Panc1 (cell line): ENCODE data around the gene MYH14. TPM values are rescaled to one million over a fixed set of nuclear protein-coding genes. Genes with fewer than 3 reads are reported as not detected.

Source experiments
- ATAC-seq: fragments of 200-7000 bp; cut with Tn5 transposase; 2 replicates; pipeline ENCODE4 v1.9.1; 2020; ENCODE audit warnings: mild to moderate bottlenecking, moderate library complexity
- BruUV-seq: library from RNA; stranded (reverse); fragments of 400-500 nt; replicated peaks from 2 replicates; lab custom pipeline; 2021; lab: Mats Ljungman, UMichigan
- CTCF ChIA-PET: fragments of 300-600 bp; sonication (Branson Sonifier 250); formaldehyde crosslinking; loops from one replicate; lab custom pipeline; 2022; ENCODE audit warnings: antibody characterized with exemption; lab: Charles Lee
- POLR2A ChIA-PET: fragments of 300-600 bp; sonication (Branson Sonifier 250); formaldehyde crosslinking; loops from one replicate; lab custom pipeline; 2022; ENCODE audit warnings: antibody characterized with exemption; lab: Charles Lee
- DNase-seq: peaks from one replicate; pipeline ENCODE4 v3.0.0-alpha.2; 2010; ENCODE audit warnings: low read depth, low spot score
- H3K27ac ChIP-seq: 2 replicates; pipeline ENCODE4 v1.5.1; 2011; ENCODE audit warnings: mild to moderate bottlenecking, low read length, inconsistent platforms
- H3K27me3 ChIP-seq: fragments of 200-500 bp; sonication (Bioruptor generic); 2 replicates; pipeline ENCODE4 v1.6.0; 2014; ENCODE audit warnings: low read length, inconsistent platforms; ENCODE audit not compliant: control insufficient read depth, insufficient read depth
- H3K36me3 ChIP-seq: fragments of 200-500 bp; sonication (Bioruptor generic); 2 replicates; pipeline ENCODE4 v1.5.1; 2014; ENCODE audit warnings: inconsistent platforms, mild to moderate bottlenecking, low read length, moderate library complexity; ENCODE audit not compliant: control insufficient read depth, insufficient read depth
- H3K4me1 ChIP-seq: 2 replicates; pipeline ENCODE4 v1.5.1; 2011; ENCODE audit warnings: inconsistent platforms, mild to moderate bottlenecking, low read length, moderate library complexity; ENCODE audit not compliant: control insufficient read depth, insufficient read depth
- H3K4me3 ChIP-seq, 2 experiments: 2 replicates each; pipeline ENCODE4 v1.5.1; 2011 to 2012; ENCODE audit warnings: low read depth in 2 of 2, low read length in 2 of 2, mild to moderate bottlenecking in 2 of 2, inconsistent platforms in 1 of 2, moderate library complexity in 1 of 2
- H3K9me3 ChIP-seq: fragments of 200-500 bp; sonication (Bioruptor generic); 2 replicates; pipeline ENCODE4 v1.5.1; 2014; ENCODE audit warnings: low read depth, mild to moderate bottlenecking, inconsistent platforms, low read length, moderate library complexity; ENCODE audit not compliant: control insufficient read depth, insufficient read depth
- POLR2AphosphoS5 ChIP-seq: IDR thresholded peaks from 2 replicates; pipeline ENCODE4 v1.6.1; 2012; ENCODE audit warnings: mild to moderate bottlenecking, low read depth, low read length, moderate library complexity
- SIN3A ChIP-seq: IDR thresholded peaks from 2 replicates; pipeline ENCODE4 v1.6.1; 2012; ENCODE audit warnings: low read depth, mild to moderate bottlenecking, low read length, moderate library complexity, borderline replicate concordance; ENCODE audit not compliant: insufficient read depth
- TCF7L2 ChIP-seq: IDR thresholded peaks from 2 replicates; pipeline ENCODE4 v1.6.1; 2011; ENCODE audit warnings: mild to moderate bottlenecking, low read depth, low read length, inconsistent platforms
- in situ Hi-C: cut with HindIII; loops from 2 replicates; pipeline ENCODE4 v1.10.0; 2016; ENCODE audit warnings: low sequenced_read_pairs, low pct_unique_long_range_greater_than_20kb
- intact Hi-C: fragments of 100-400 bp; cut with micrococcal nuclease; formaldehyde crosslinking; loops from one replicate; pipeline ENCODE4 v1.10.0; 2022; ENCODE audit not compliant: unreplicated experiment
- total RNA-seq: library from RNA; stranded (reverse); gene quantifications from one replicate; pipeline ENCODE4 v1.2.1, GENCODE V29; 2021; ENCODE audit not compliant: unreplicated experiment
- TF ChIP-seq, protein P1 (sequence below): fragments of 450-650 bp; IDR thresholded peaks from 2 replicates; pipeline ENCODE4 v1.5.1; 2017; ENCODE audit warnings: mild to moderate bottlenecking
- TF ChIP-seq, protein P2 (sequence below), 2 experiments: IDR thresholded peaks; 2 replicates each; pipeline ENCODE4 v1.6.1; 2011 to 2012; ENCODE audit warnings: low read depth in 2 of 2, control low read depth in 1 of 2, low read length in 1 of 2, mild to moderate bottlenecking in 1 of 2, moderate library complexity in 1 of 2; ENCODE audit not compliant: insufficient read depth in 1 of 2

The MYH14 gene
- total RNA-seq, 1 experiment from 2014 or later = 23.8 TPM

- Histone ChIP-seq H3K9me3 (no peaks in the 10 kb centered on the region), H3K27me3 (no peaks in the 10 kb centered on the region; the same call in 1 of the 2 replicates), H3K36me3 (no peaks in the 10 kb centered on the region), H3K4me1 (no peaks in the 10 kb centered on the region; the same call in 1 of the 2 replicates), H3K27ac (no peak overlapping the region), H3K4me3 (no peak overlapping the region)
- TF ChIP-seq POLR2AphosphoS5 (no peak), TCF7L2 (no peak), SIN3A (no peak)
- TF ChIP-seq, protein P1, sequence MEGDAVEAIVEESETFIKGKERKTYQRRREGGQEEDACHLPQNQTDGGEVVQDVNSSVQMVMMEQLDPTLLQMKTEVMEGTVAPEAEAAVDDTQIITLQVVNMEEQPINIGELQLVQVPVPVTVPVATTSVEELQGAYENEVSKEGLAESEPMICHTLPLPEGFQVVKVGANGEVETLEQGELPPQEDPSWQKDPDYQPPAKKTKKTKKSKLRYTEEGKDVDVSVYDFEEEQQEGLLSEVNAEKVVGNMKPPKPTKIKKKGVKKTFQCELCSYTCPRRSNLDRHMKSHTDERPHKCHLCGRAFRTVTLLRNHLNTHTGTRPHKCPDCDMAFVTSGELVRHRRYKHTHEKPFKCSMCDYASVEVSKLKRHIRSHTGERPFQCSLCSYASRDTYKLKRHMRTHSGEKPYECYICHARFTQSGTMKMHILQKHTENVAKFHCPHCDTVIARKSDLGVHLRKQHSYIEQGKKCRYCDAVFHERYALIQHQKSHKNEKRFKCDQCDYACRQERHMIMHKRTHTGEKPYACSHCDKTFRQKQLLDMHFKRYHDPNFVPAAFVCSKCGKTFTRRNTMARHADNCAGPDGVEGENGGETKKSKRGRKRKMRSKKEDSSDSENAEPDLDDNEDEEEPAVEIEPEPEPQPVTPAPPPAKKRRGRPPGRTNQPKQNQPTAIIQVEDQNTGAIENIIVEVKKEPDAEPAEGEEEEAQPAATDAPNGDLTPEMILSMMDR = no peak
- TF ChIP-seq, protein P2, sequence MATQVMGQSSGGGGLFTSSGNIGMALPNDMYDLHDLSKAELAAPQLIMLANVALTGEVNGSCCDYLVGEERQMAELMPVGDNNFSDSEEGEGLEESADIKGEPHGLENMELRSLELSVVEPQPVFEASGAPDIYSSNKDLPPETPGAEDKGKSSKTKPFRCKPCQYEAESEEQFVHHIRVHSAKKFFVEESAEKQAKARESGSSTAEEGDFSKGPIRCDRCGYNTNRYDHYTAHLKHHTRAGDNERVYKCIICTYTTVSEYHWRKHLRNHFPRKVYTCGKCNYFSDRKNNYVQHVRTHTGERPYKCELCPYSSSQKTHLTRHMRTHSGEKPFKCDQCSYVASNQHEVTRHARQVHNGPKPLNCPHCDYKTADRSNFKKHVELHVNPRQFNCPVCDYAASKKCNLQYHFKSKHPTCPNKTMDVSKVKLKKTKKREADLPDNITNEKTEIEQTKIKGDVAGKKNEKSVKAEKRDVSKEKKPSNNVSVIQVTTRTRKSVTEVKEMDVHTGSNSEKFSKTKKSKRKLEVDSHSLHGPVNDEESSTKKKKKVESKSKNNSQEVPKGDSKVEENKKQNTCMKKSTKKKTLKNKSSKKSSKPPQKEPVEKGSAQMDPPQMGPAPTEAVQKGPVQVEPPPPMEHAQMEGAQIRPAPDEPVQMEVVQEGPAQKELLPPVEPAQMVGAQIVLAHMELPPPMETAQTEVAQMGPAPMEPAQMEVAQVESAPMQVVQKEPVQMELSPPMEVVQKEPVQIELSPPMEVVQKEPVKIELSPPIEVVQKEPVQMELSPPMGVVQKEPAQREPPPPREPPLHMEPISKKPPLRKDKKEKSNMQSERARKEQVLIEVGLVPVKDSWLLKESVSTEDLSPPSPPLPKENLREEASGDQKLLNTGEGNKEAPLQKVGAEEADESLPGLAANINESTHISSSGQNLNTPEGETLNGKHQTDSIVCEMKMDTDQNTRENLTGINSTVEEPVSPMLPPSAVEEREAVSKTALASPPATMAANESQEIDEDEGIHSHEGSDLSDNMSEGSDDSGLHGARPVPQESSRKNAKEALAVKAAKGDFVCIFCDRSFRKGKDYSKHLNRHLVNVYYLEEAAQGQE (IDR thresholded peaks at IDR 0.05; ENCODE audit: insufficient read depth in 1 of 2, low read depth in 2 of 2, low read length in 1 of 2) = no peak
- no TSS peak for BruUV-seq
- intact Hi-C loops (no loop called here), in situ Hi-C loops (no loop called here)
- POLR2A ChIA-PET = no interaction called here
- CTCF ChIA-PET = no interaction called here
- DNase-seq (no peak), ATAC-seq (no peak)
These were observed 4.2 kb upstream of the MYH14 start for GRCh38 chr19:50199259-50199555.

DNA sequence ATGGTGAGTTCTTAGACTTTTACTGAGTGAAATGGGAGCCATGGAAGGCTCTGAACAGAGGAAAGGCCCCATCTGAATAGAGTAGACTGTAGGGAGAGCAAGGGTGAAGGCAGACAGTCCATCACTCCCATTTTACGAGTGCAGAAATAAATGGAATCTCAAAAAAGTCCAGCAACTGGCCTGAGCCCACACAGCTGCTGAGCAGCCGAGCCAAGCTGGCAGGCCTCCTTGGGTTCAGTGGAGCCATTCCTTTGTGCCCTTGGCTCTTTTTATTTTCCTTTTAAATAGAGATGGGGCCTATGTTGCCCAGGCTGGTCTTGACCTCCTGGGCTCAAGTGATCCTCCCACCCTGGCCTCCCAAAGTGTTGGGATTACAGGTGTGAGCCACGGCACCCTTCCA, 1.0 kb upstream of the MYH14 start:
- TF ChIP-seq, protein P2 (IDR thresholded peaks at IDR 0.05; ENCODE audit: insufficient read depth in 1 of 2, low read depth in 2 of 2, low read length in 1 of 2) = no peak
- TF ChIP-seq SIN3A = no peak
- TF ChIP-seq POLR2AphosphoS5 = no peak
- TF ChIP-seq, protein P1 = no peak
- TF ChIP-seq TCF7L2 = no peak
- no TSS peak for BruUV-seq
- no peak overlapping the region for H3K27ac ChIP-seq
- ATAC-seq (no peak), DNase-seq (no peak)
- H3K4me3 ChIP-seq = no peak overlapping the region
- POLR2A ChIA-PET = no interaction called here
- H3K9me3 ChIP-seq = no peaks in the 10 kb centered on the region
- no peaks in the 10 kb centered on the region for H3K36me3 ChIP-seq
- intact Hi-C loops = no loop called here
- CTCF ChIA-PET = no interaction called here
- in situ Hi-C loops = no loop called here
- no peaks in the 10 kb centered on the region; the same call in 1 of the 2 replicates for H3K4me1 ChIP-seq
- H3K27me3 ChIP-seq = no peaks in the 10 kb centered on the region
